GM10248 (cell line): ENCODE measurements around the gene BMPR1A.

Experiments used
- CTCF ChIA-PET: fragments of 300-600 bp; sonication (Branson Sonifier 250); formaldehyde crosslinking; extraction: SDS; loops from one replicate; lab custom pipeline; 2021; ENCODE audit warnings: antibody characterized with exemption; lab: Yijun Ruan, JAX
- POLR2A ChIA-PET: fragments of 350-650 bp; sonication (Branson Sonifier 250); formaldehyde crosslinking; extraction: SDS; loops from one replicate; lab custom pipeline; 2020; ENCODE audit warnings: antibody characterized with exemption; lab: Yijun Ruan, JAX
- DNase-seq: peaks from one replicate; pipeline ENCODE4 v3.0.0; 2012; ENCODE audit errors: extremely low spot score
- TF ChIP-seq, protein P1 (sequence below): IDR thresholded peaks from 2 replicates; pipeline ENCODE4 v1.5.1; 2012; ENCODE audit warnings: mild to moderate bottlenecking, low read depth; ENCODE audit errors: extremely low read depth, missing control alignments, control extremely low read depth

The BMPR1A gene

GRCh38 chr10:86956848-86957448 is 200.5 kb downstream of the BMPR1A start:
- ChIA-PET CTCF (interaction anchor here (0.9 to 15.9 kb wide), 3 partner anchors 11 to 14 kb away, joined by 3 to 238 read pairs (median 27); partner anchors contain the start of gene ADIRF), POLR2A (interaction anchor here (0.5 kb wide), 1 partner anchor 191 kb away, joined by 4 read pairs; no protein-coding TSS in a partner anchor)
- TF ChIP-seq, protein P1, sequence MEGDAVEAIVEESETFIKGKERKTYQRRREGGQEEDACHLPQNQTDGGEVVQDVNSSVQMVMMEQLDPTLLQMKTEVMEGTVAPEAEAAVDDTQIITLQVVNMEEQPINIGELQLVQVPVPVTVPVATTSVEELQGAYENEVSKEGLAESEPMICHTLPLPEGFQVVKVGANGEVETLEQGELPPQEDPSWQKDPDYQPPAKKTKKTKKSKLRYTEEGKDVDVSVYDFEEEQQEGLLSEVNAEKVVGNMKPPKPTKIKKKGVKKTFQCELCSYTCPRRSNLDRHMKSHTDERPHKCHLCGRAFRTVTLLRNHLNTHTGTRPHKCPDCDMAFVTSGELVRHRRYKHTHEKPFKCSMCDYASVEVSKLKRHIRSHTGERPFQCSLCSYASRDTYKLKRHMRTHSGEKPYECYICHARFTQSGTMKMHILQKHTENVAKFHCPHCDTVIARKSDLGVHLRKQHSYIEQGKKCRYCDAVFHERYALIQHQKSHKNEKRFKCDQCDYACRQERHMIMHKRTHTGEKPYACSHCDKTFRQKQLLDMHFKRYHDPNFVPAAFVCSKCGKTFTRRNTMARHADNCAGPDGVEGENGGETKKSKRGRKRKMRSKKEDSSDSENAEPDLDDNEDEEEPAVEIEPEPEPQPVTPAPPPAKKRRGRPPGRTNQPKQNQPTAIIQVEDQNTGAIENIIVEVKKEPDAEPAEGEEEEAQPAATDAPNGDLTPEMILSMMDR: no peak
- no peak for DNase-seq

GRCh38 chr10:86957471-86958115 is 201.2 kb downstream of the BMPR1A start, which contains the start of gene MMRN2:
Gene MMRN2, minus strand, starts transcription at chr10:86957615. Its CDS starts 74 bp downstream, at chr10:86957541.
- DNase-seq: no peak
- POLR2A ChIA-PET: no interaction called here
- CTCF ChIA-PET: interaction anchor here (0.9 to 15.9 kb wide), 4 partner anchors 10 to 40 kb away, joined by 3 to 238 read pairs (median 15); partner anchors contain the start of gene ADIRF
- TF ChIP-seq, protein P1: no peak

- DNase-seq: no peak
- CTCF ChIA-PET: interaction anchor here (1.6 to 15.9 kb wide), 3 partner anchors 10 to 39 kb away, joined by 3 to 238 read pairs (median 27); partner anchors contain the start of gene ADIRF
- POLR2A ChIA-PET: no interaction called here
- TF ChIP-seq, protein P1: no peak
Observed at GRCh38 chr10:86958116-86958900, 201.9 kb downstream of the BMPR1A start, which contains the start of gene SNCG. Gene SNCG, plus strand, starts transcription at chr10:86958599. Its CDS starts 99 bp downstream, at chr10:86958698.

DNA sequence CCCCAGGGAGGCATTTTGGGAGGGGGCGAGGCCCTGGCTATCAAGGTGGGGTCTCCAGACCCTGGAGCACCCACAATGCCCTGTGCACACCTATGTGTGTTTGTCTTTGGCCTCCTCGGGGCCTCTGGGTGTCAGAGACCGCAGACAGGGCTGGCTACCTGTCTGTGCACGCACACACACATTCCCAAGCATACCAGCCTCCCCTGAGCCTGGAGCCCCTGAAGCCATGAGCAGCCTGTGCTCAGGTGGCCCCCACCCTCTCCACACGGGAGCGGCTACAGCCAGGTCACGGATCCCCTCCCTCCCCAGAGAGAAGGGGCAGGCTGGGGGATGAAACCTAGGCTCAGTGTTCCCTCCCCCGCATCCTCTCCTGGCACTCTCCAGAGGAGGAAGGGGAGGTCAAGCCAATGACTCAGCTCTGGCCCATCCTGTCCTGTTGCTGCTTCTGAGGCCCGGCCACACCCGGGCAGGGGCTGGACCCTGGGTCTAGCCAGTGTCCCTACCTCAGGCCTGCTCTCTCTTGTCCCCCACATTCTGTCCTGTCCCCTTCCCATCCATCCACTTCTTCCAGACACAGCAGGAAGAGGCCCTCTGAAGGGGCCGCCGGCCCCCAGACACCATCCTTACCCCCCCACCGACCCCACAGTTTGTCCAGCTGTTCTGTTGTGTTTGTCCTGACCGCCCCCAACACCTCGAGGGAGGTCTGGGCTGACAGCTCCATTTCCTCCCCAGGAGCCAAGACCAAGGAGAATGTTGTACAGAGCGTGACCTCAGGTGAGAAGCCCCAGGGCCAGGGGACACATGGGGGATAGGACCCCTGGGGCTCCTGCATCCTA is 202.7 kb downstream of the BMPR1A start:
- POLR2A ChIA-PET: no interaction called here
- TF ChIP-seq, protein P1: no peak
- CTCF ChIA-PET: interaction anchor here (1.6 to 15.9 kb wide), 4 partner anchors 9 to 59 kb away, joined by 3 to 238 read pairs (median 17); partner anchors contain the start of gene ADIRF
- no peak for DNase-seq

DNA sequence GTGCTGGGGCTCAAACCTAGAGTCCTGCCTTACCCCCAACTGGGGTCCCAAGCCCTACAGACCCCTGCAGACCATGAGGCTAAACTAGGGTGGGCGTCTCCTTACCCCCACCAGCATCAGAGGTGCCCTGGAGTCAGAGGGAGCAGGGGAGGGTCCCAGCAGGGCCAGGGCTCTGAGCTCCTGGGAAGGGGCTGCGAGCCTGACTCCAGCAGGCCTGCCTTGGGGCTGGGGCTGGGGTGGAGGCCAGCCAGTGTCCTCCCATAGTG is 203.3 kb downstream of the BMPR1A start:
- TF ChIP-seq, protein P1: no peak
- ChIA-PET POLR2A (no interaction called here), CTCF (interaction anchor here (1.9 to 15.9 kb wide), 2 partner anchors 17 to 60 kb away, joined by 7 to 238 read pairs; no protein-coding TSS in a partner anchor)
- DNase-seq: no peak
